HG03558 (cell line): ENCODE results near the gene TMEM266.
"Not testable (repeated sequence)": the region's sequence is repeated elsewhere in the genome, so short reads cannot be mapped to it uniquely, and the experiment has no call there.

Experiments used
- ATAC-seq: cut with Tn5 transposase; IDR thresholded peaks from one replicate; pipeline ENCODE4 v1.9.1; 2021; ENCODE audit warnings: moderate number of reproducible peaks; ENCODE audit not compliant: unreplicated experiment; ENCODE audit errors: extremely low read depth

TMEM266 gene, protein sequence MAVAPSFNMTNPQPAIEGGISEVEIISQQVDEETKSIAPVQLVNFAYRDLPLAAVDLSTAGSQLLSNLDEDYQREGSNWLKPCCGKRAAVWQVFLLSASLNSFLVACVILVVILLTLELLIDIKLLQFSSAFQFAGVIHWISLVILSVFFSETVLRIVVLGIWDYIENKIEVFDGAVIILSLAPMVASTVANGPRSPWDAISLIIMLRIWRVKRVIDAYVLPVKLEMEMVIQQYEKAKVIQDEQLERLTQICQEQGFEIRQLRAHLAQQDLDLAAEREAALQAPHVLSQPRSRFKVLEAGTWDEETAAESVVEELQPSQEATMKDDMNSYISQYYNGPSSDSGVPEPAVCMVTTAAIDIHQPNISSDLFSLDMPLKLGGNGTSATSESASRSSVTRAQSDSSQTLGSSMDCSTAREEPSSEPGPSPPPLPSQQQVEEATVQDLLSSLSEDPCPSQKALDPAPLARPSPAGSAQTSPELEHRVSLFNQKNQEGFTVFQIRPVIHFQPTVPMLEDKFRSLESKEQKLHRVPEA

DNA sequence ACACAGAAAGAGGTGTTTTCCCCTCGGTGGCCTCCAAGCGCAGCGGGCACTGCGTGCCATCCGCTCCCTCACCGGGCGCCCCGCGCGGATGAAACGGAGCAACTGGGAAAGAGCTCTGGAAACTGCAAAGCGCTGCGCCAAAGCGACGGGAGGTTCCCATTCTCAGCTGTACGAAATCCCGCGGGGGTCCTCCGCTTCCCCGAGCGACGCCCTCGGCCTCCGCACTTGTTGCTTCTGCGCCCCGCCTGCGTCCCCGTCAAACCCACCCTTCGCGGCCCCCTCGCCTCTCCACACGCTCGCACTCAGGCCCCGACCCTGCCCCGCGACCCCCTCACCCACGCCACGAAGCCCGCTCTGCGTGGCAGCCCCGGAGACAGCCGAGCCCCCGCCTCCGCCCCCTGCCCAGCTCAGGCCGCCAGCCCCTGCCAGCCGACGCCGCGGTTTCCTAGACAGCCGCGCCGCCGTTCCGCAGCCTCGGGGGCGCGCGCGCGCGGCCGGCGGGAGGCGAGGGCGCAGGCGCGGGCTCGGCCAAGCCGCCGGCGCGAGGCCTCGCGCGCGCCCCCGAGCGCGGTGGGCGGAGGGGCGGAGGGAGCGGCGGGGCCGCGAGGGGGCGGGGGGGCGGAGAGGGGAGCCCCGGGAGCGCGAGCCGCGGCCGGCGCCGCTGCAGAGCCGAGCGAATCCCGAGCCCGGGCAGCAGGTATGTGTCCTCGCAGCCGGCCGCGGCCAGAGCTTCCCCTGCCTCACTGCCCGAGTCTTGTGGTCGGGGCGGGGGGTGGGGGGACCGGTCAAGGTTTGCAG, at the start of gene TMEM266:
Gene TMEM266 (plus strand): TSS at position 666 of the 798 bp plus-strand sequence. CDS start 74,279 bp downstream, outside the sequence.
- no peak for ATAC-seq

DNA sequence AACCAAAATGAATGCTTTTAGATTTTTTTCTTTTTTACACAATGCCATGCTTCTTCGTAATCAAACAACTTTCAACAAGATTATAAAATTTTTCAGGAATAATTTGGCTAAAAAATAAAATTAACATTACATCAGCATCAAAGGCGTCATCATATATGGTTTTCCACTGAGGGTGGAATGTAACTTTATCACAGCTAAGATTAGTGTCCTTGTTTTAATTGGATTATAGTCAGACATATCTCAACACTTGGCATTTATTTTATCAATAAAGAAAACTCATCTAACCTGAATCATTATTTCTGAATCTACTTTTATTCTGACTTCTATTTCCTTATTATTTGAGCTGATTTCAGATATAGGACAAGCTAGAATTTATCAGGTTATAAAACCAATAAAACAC, 49.2 kb upstream of the TMEM266 start:
- ATAC-seq: no peak

DNA sequence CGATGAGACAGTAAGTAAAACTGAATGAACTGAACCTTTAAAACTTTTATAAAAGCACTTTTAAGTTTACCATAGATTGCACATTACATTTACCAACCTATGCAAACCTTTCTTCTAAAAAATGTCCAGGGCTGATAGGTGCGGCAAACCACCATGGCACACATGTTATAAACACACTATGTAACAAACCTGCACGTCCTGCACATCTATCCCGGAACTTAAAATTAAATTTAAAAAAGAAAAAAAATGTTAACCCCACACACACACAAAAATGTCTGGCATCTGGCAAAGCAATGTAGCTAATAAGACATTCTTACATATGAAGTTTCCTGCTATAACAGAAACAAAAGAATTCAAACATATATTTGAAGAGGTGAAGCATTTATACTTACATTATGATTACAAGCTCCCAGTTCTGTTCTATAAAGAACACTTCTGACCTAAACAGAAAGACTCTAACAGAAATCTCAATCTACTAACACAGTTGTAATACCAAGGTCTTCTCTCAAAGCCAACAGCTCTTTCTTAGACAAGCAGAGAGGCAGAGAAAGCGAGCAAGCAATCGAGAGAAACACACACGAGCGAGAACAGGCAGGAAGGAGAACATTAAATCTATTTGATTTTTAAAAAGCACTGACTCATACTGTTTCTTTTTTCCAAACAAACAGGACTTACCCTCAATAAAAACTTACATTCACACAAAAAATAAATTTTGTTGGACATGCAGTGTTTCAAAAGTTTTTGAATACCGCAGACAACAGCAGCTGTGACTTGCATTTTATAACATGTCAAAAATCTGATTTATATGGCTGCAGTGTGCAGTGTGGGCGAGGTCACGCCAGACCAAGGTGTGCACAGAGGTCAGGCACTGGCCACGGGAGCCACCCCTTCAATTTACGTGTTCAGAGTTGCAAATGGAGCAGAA, 47.9 kb upstream of the TMEM266 start, which contains the start of gene NRG4:
Gene NRG4 (minus strand): TSS at position 798 of the 925 bp plus-strand sequence. CDS start 1,194 bp downstream, outside the sequence.
- ATAC-seq: no peak

DNA sequence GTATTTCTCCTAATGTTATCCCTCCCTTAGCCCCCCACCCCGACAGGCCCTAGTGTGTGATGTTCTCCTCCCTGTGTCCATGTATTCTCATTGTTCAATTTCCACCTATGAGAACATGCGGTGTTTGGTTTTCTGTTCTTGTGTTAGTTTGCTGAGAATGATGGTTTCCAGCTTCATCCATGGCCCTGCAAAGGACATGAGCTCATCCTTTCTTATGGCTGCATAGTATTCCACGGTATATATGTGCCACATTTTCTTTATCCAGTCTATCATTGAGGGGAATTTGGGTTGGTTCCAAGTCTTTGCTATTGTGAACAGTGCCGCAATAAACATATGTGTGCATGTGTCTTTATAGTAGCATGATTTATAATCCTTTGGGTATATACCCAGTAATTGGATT, 46.3 kb upstream of the TMEM266 start:
- ATAC-seq: not testable (repeated sequence)

DNA sequence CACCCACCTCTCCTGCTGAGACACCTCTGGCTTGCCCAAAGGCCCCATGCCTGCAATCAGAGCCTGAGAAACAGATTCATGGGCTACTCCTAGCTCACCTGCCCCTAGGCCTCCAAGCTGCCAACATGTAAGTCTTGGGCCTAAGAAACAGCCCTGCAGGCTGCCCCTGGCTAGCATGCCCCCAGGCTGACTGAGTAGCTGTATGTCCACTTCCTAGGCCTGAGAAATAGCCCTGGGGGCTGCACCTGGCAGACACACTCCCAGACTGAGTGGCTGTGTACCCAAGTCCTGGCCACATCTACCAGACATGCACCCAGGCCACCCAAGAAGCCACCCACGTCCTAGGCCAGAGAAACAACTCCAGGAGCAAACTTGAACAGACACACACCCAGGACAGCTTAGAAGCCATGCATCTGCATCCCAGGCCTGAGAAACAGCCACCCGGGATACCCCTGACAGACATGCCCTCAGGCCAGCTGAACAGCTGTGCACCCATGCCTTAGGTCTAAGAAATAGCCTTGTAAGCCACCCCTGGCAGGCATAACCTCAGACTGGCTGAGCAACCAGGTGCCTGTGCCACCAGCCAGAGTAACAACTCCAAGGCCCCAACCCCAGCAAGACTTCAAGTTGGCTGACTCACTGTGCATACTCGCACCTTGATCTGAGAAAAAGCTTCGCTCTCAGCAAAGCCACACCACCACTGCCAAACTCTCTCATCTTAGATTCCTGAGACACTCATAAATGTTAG, 35.6 kb upstream of the TMEM266 start:
- no peak for ATAC-seq

DNA sequence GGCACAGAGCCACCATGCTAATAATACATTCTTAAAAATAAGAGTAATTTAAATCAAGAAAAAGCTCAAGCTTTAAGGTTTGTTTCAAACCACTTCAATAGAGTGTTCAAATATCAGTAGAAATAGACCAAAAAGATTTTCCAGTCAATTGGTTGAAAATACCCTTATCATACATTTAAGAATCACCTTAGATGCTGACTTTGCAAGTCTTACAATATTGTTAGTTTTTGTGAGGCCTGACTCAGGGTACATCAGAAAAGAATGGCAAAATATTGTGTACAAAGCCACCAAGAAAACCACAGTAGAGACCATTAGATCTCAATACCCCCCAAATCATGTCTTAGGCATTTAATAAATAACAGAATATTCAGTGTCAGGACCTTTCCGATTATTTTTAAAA, 27.7 kb upstream of the TMEM266 start:
- ATAC-seq: no peak

DNA sequence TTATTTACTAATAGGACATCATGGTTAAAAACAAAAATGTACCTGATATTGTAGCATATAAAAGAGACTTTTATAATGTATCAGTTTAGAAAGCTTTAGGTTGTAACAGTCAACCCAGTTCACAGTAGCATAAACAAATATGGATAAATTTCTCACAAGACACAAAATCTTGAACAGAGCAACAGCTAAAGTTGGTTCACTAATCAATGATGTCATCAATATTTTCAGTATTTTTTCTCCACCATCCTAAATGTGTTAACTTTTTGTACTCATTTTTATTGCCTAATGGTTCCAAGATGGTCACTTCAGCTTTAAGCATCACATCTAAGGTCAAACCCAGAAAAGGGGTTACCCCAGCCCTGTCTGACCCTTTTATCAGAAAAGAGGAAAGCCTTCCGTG, 26.3 kb upstream of the TMEM266 start:
- ATAC-seq: no peak

DNA sequence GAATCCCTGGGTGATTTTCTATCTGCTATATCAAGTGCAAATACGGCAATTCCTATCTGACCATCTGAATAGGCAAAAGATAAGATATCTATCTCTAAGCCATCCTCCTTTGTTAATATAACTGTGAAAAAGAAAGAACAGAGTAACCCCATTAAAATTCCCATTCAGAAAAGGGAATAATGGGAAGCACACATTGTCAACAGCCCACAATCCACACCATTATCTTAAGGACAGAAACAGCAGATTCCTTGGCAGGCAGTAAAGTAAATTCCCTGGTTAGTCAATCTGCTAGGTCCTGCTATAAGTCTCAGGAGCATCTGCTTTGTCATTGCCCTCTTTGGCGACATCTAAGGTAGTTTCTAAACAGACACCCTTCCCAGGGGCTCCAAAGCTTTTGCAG, 25.7 kb upstream of the TMEM266 start:
- ATAC-seq: no peak

DNA sequence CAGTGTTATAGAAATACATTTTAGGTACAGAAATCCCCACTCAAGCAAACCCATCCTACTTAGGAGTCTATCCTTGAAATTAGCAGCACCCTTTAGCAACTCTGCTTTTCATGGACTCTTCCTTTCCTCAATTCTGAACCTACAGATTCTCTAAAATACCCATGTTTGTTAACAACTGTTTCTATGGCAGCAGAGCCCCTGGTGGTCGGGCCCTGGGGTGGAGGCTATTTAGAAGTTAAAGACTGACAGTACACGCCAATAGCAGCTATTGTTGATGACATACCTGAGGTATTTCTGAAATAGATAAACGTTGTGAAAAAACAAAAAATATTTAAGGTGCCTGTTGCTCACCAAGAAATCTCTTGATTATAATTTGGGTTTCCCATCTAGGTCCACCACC, 24.2 kb upstream of the TMEM266 start:
- no peak for ATAC-seq

DNA sequence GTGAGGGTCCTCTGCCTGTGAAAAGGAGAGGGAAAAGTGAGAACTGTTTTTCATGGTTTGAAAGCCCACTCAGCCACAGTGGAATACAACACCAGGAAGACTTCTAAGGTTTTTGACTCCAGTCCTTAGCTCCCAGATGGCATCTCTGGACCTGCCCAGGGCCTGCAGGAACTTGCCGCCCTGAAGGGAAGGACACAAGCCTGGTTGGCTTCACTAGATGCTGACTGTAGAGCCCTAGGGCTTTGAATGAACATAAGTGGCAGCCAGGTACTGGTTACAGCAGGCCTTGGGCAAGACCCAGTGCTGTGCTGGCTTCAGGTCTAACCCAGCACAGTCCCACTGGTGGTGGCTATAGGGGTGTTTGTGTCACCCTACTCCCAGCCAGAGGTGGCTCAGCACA, 21.3 kb upstream of the TMEM266 start:
- no peak for ATAC-seq

DNA sequence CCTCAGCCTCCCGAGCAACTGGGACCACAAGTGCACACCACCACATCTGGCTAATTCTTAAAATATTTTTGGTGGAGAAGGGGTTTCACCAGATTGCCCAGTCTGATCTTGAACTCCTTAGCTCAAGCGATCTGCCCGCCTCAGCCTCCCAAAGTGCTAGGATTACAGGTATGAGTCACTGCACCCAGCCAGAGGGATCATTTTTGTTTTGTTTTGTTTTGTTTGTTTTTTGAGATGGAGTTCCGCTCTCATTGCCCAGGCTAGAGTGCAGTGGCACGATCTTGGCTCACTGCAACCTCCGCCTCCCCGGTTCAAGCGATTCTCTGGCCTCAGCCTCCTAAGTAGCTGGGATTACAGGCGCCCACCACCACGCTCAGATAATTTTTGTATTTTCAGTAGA, 5.6 kb upstream of the TMEM266 start:
- not testable (repeated sequence) for ATAC-seq

DNA sequence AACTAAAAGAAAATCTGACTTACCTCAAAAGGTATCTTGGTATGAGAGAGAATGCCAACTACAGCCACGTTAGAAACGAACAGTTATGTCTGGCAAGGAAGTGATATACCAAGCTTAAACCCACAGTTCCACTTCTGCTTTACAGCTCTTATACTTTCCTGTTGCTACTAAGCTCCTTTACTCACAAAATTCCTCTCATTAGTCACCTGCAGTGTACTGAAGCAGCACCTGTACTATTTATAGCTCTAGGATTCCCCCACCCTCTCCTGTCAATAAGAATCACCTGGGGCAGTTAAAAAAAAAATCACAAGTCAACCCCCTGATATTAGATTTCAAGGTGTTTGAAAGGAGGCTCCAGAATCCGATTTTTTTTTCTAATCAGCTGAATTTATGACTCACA, 2.9 kb upstream of the TMEM266 start:
- ATAC-seq: peak; percentile 50

DNA sequence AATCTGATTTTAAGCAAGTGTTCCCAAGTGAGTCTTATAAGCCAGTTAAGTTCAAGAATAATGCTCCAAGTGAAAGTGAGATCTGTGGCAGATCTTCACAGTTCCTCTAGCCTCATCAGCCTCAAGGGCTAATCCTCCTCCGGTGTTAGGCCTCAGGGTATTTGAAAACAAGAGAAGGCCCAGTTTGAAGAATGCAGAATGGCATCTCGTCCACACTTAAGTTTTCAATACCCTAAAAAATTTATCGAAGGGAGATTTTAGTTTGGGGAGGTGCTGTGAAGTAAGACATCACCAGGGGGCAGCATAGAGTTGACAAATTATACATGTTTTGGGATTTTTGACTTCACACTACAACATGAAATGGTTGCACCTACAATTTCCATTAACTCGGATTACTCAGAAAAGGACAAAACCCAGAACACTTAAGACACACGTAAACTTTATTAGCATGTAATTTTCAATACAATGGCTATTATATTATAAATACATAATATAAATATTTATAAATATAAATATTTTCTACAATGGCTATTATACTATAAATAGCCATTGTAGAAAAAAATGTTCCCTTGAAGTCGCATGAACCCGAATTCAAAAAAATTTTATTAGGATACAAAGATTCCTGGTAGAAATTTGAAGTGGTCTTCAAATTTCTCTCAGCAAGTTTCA, 2.3 kb upstream of the TMEM266 start:
- no peak for ATAC-seq

DNA sequence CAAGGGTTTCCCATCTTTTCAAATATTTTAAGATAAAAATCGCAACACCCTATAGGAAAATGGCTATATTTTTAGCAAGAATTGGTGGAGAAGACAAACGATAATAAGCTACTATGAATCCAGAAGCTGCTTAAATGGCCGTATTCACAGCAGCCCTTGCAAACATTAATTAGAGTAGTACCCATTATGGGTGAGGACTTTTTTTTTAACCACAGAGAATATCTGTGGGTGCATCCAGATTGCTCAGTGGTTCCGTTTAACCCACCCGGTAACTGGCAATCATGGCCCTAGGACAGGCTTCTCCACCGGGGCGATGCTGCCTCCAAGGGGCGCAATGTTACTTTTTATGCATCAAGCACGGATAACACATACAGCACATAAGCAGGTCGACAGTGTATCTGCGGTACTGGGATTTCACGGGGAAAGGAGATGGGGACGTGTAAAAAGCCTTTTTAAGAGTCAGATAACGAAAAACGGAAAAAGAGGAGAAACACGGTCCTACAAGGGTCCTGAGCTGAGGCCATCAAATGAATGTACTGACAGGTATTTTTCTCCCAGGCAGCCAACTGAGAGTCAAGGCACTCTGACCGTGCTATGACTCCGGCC, 968 bp upstream of the TMEM266 start:
- no peak for ATAC-seq

DNA sequence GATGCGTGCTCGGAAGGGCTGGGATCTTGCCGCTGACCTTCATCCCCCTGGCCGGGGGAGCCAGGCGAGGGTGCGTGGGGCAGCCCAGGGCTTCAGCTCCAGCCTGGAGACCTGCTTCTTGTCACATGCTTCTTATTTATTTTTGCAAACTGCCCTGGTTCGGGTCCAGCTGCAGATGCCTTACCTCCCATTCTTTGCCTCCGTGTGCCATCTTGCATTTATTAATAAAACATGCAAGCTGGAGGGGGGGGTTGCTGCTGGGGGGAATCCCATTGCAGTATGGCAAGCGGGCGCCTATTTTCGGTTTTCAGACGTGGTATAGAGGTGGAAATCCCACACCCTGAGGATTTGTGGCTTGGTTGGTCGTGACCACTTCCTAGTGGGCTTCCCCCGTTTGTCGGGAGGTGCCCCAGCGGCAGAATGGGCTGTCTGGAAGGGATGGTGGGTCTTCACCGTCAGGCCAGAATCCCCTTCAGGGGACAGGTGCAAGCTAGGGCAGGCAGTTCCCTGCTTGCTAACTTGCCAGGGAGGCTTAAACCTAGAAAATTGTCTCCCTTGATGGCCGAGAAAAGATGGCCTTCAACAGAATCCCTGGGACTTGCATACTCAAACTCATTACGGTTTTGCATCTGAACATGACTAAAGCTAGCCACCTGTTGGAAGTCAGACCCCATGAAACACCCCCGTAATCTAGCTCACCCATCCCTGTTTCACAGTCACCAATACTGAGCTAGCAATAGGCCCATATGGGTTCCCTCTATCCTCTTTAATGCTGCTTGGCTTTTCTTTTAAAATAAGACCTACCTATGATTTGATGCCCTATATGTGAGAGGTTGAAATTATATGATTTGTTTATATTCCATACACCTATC, 569 bp downstream of the TMEM266 start:
- no peak for ATAC-seq

DNA sequence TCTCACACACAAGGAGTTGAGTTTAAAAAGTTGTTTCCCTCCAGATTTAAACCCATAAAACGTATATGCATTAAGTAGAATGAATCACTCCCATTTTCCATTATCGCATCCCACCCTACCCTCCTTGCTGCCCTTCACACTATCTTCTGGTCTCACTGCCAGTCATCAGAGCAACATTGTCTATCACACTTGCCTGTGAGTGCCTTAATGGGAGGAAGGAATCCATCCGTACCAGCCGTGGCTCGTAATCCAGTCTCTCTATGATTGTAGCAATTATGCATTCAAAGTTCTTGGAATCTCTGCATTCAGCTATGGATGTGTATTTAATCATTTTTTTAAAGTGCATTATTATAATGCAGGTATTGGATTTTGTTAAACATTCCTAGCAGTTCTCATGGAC, 1.9 kb downstream of the TMEM266 start:
- ATAC-seq: no peak

DNA sequence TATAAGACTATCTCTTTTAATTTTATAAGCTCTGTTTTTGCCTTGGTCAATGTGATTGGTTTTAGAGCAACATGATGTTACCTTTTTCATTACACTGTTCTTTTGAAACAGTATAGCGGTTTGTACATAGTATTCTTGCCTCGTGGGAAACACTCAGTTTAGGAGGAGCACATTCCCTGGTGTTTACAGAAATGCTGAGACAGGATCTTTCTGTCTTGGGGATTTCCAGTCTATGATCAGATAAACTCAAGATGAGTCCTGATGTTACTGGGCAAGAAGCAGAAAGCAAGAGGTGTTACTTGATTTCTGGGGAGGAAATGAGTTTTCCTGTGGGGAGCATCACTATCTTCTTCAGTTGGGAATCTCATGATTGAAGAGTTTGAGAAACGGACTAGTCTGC, 2.5 kb downstream of the TMEM266 start:
- no peak for ATAC-seq

DNA sequence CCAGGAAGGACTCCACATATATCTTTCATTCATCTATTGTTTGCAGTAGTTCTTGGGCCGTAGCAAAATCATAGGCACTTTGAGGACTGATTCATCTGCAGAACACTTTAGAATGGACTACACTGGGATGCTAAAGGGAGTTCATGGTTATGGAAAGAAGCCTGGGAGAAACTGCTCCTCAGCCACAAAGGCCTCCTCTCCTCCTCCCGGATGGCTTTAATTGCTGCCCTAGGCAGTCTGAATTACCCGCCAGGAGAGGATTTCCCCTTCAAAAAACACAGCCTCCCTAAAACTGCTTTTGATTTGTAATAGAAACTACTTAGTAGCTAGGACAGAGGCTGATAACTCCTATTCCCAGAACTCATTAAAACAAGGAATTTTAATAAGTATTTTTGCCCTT, 4.6 kb downstream of the TMEM266 start:
- no peak for ATAC-seq
